Lower lobe of right lung (tissue), 2 donors: ENCODE data around the gene LHX2. TPM values are rescaled to one million over a fixed set of nuclear protein-coding genes. Genes with fewer than 3 reads are reported as not detected.

ENCODE experiments used
- ATAC-seq, 2 donors: fragments of 200-7000 bp; cut with Tn5 transposase; one replicate each; pipeline ENCODE4 v1.9.1; 2020 to 2022; ENCODE audit warnings: mild to moderate bottlenecking in 2 of 2, moderate library complexity in 2 of 2
- DNase-seq: peaks from one replicate; pipeline ENCODE4 v3.0.0-alpha.2; 2020
- H3K27ac ChIP-seq: fragments of 200-600 bp; one replicate; pipeline ENCODE4 v1.8.0; 2022
- H3K27me3 ChIP-seq: fragments of 200-600 bp; one replicate; pipeline ENCODE4 v1.8.0; 2022; ENCODE audit warnings: low read depth
- H3K36me3 ChIP-seq: fragments of 200-600 bp; one replicate; pipeline ENCODE4 v1.8.0; 2022; ENCODE audit warnings: mild to moderate bottlenecking
- H3K4me1 ChIP-seq: fragments of 200-600 bp; one replicate; pipeline ENCODE4 v1.8.0; 2022
- H3K4me3 ChIP-seq: fragments of 200-600 bp; one replicate; pipeline ENCODE4 v1.8.0; 2022; ENCODE audit warnings: mild to moderate bottlenecking
- H3K9me3 ChIP-seq: fragments of 200-600 bp; one replicate; pipeline ENCODE4 v1.8.0; 2022
- intact Hi-C: fragments of 100-400 bp; cut with DNase I; formaldehyde crosslinking; loops from one replicate; pipeline ENCODE4 v1.11.0; 2022
- total RNA-seq: library from RNA; stranded (reverse); fragmentation: NEBNext Ultra II Directional; extraction: Animal tissue kit (Norgen Biotek cat#: 25700); gene quantifications from one replicate; pipeline ENCODE4 v1.2.1, GENCODE V29; 2021
- TF ChIP-seq, protein P1 (sequence below): fragments of 200-600 bp; IDR thresholded peaks from one replicate; pipeline ENCODE4 v1.8.0; 2022; ENCODE audit warnings: antibody characterized with exemption, mild to moderate bottlenecking
- donor health status: DM: no; HTN: yes; CAD: no; lungs with severe emphysema.

Gene LHX2
- total RNA-seq, 1 donor from 2014 or later, result not detected

DNA sequence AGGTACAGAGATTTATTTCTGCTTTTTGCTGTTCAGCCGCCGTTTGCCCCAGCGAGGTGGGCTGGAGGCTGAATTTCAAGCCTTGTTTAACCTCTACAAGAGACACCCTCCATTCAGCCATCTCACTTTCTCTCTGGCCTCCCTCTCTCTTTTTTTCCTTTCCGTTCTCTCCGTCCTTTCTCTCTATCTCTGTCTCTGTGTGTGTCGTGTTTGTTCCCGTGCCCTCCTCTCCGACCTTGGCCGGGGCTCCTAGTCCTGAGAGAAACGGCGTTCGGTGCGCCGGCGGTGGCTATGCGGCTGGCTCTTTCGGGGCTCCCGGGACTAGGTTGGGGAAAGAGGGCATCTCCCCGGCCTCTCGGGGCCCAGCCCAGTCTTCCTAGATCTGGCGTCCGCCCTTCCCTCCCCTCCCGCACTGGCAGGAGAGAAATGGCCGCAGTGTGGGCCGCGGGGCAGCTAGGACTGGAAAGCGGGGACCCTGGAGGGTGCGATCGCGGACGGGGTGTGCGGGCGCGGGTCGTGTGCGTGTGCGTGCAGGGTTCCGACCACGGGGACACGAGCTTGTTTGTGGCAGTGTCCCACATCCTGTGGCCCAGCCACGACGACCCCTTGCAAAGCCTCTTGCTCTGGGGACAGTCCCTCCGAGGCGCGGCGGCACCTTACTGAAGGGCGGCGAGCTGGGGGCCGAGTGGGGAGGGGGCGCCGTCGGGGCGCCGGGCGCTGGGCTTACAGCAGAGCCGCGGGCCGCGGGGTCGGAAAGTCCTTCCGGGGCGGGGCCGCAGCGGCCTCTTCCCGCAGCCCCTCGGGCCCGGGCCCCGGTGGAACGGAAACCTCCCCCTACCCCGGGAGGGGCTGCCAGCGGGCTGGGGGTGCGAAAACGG, 5.7 kb downstream of the LHX2 start:
- H3K4me3 ChIP-seq, result peak overlapping the region; percentile 8
- peaks cover 100% of the 10 kb centered on the region for H3K27me3 ChIP-seq
- no peak overlapping the region for H3K27ac ChIP-seq
- TF ChIP-seq, protein P1, sequence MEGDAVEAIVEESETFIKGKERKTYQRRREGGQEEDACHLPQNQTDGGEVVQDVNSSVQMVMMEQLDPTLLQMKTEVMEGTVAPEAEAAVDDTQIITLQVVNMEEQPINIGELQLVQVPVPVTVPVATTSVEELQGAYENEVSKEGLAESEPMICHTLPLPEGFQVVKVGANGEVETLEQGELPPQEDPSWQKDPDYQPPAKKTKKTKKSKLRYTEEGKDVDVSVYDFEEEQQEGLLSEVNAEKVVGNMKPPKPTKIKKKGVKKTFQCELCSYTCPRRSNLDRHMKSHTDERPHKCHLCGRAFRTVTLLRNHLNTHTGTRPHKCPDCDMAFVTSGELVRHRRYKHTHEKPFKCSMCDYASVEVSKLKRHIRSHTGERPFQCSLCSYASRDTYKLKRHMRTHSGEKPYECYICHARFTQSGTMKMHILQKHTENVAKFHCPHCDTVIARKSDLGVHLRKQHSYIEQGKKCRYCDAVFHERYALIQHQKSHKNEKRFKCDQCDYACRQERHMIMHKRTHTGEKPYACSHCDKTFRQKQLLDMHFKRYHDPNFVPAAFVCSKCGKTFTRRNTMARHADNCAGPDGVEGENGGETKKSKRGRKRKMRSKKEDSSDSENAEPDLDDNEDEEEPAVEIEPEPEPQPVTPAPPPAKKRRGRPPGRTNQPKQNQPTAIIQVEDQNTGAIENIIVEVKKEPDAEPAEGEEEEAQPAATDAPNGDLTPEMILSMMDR, result no peak
- no peaks in the 10 kb centered on the region for H3K9me3 ChIP-seq
- DNase-seq (no peak), ATAC-seq (no peak)
- intact Hi-C loops, result no loop called here
- H3K4me1 ChIP-seq, result peaks cover 45% of the 10 kb centered on the region
- no peaks in the 10 kb centered on the region for H3K36me3 ChIP-seq

DNA sequence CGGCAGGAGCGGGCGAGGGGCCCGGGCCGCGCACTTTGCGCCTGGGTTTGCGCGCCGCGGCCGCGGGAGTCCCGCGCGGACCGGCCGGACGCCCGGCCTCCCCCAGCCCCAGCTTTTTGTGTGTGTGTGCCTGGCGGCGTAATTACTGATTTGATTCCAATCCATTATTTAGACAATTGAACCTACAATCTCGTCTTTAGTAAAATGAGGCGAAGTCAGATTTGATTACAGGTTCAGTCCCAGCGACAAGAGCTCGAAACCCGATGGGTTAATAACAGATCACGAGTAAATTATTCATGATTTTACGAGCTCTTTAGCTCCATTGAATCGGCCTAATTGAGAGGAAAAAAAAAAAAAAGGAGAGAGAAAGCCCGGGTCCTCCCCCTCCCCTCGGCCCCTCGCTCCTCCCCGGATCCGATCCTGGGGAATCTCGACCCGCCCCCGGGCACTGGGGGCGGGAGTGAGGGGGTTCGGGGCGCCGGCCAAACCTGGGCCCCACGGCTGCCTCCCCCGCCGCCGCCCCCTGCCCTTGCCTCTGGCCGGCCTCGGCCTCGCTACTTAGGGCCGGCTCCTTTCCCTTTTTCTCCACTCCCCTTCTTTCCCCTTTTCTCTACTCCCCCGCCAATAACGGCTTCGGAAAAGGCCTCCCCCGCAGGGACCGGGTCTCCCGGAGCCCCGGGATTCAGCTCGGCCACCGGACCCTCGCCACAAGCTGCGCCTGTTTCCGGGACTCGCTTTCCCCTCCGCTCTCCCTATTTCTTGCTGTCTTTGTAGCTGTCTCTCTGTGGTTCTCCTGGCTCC, 6.6 kb downstream of the LHX2 start:
- Histone ChIP-seq H3K9me3 (no peaks in the 10 kb centered on the region), H3K27me3 (peaks cover 100% of the 10 kb centered on the region), H3K4me1 (peaks cover 37% of the 10 kb centered on the region), H3K27ac (no peak overlapping the region), H3K36me3 (no peaks in the 10 kb centered on the region), H3K4me3 (peak overlapping the region; percentile 25)
- DNase-seq (no peak), ATAC-seq (no peak)
- TF ChIP-seq, protein P1, result no peak
- intact Hi-C loops, result no loop called here

DNA sequence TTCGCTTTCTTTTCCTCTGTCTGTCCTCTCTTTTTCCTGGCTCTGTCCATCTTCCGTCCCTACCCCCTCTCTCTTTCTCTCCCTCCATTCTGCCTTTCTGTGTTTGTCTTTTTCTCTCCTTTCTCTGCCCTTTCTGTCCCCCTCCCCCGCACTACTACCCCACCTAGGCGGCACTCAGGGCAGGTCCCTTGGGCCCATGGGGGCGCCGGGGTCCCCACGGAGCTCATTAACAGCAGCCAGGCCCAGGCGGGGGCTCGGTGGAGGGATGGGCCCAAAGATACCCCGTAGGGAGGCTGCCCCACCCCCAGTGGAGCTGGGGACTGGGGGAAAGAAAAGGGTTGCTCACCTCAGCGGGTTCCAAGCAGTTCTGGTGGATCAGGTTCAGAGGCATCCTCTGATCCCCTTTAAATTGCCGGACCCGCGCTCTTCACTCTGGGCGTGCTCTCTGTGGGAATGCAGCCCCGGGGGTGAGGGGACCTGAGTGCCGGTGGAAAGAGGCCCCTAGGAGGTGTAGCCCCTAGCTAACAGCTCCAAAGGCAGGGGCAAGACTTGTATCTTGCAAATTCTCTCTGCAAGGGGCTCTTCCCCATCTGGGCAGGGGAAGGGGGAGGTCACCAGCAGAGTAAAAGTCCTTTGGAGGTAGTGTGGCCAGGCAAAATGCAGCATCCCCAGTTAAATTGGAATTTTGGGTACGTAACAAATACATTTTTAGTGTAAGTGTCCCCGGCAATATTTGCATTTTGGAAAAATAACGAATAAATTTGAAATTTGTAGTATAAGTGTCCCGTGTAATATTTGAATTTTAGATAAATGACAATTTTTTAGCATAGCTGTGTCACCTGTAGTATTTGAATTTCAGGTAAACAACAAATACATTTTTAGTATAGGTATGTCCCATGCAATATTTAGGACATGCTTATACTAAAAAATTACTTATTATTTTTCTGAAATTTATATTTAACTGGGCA, 7.4 kb downstream of the LHX2 start:
- H3K9me3 ChIP-seq, result no peaks in the 10 kb centered on the region
- TF ChIP-seq, protein P1, result no peak
- no peak for ATAC-seq
- no peak for DNase-seq
- H3K27ac ChIP-seq, result no peak overlapping the region
- H3K4me1 ChIP-seq, result peaks cover 37% of the 10 kb centered on the region
- H3K36me3 ChIP-seq, result no peaks in the 10 kb centered on the region
- intact Hi-C loops, result no loop called here
- H3K4me3 ChIP-seq, result no peak overlapping the region
- H3K27me3 ChIP-seq, result peaks cover 100% of the 10 kb centered on the region

DNA sequence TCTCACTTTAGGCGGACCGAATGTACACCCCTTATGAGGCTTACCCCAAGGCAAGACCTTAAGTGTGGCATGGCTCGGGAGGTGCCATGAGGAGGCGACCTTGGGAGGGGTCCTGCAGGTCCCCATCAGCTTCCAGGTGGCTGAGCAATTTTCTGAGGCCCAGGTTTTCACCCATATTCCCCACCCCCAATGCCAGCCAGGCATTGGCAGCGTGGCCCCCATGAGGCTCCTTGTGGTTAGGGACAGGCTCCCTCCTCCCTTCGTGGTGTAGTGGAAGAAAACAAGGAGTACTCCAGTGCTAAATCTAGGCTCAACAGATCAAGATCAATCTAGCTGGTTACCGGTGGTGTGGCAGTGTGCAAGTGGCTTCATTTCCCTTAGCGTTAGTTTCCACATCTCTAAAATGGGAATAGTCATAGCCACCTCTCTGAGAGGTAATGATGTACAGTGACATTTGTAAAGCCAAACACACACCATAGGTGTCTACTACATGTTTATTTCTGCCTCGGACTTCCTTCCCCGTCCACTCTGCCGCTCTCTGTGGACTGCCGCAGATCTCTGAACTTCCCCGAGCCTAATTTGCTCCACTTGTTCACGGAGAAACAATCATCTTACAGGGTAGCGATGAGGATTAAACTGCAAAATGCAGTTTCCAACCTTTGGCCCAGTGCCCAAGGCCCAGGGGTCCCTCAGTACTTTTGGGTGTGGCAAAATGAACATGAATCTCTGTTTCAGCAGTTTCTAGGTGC, 8.4 kb downstream of the LHX2 start:
- Histone ChIP-seq H3K4me1 (peaks cover 37% of the 10 kb centered on the region), H3K27me3 (peaks cover 100% of the 10 kb centered on the region), H3K36me3 (no peaks in the 10 kb centered on the region), H3K27ac (no peak overlapping the region), H3K9me3 (no peaks in the 10 kb centered on the region), H3K4me3 (no peak overlapping the region)
- intact Hi-C loops, result no loop called here
- ATAC-seq (no peak), DNase-seq (no peak)
- TF ChIP-seq, protein P1, result no peak
